D721Med (cell line): Measurements from ENCODE around the gene PDE7B.

ENCODE experiments used
- DNase-seq: peaks from one replicate; pipeline ENCODE4 v3.0.0; 2011; ENCODE audit warnings: low spot score; ENCODE audit not compliant: insufficient read length
- FAIRE-seq: peaks from 2 replicates; lab custom pipeline; 2011; peaks lifted over from hg19 to GRCh38; lab: Jason Lieb, UNC
- CTCF ChIP-seq: IDR thresholded peaks from 2 replicates; pipeline ENCODE4 v1.5.1; 2012; ENCODE audit warnings: mild to moderate bottlenecking, control low read depth; ENCODE audit not compliant: insufficient read depth; ENCODE audit errors: missing control alignments

Gene PDE7B

GRCh38 chr6:136112262-136112661 is 260.8 kb downstream of the PDE7B start:
- no peak for TF ChIP-seq CTCF
- FAIRE-seq: no peak
- DNase-seq: no peak

GRCh38 chr6:136113736-136114173 is 262.3 kb downstream of the PDE7B start:
- TF ChIP-seq CTCF: no peak
- peak; percentile 19 for DNase-seq
- peak; percentile 94 for FAIRE-seq

GRCh38 chr6:136114661-136115060 is 263.2 kb downstream of the PDE7B start:
- no peak for DNase-seq
- no peak for FAIRE-seq
- TF ChIP-seq CTCF: no peak

GRCh38 chr6:136115941-136116340 is 264.4 kb downstream of the PDE7B start:
- no peak for TF ChIP-seq CTCF
- FAIRE-seq: no peak
- DNase-seq: no peak

- FAIRE-seq (no peak), DNase-seq (no peak)
- TF ChIP-seq CTCF: no peak
These were observed 265.6 kb downstream of the PDE7B start for GRCh38 chr6:136117081-136117480.

- FAIRE-seq (no peak), DNase-seq (no peak)
- TF ChIP-seq CTCF: no peak
These were observed 267.3 kb downstream of the PDE7B start for GRCh38 chr6:136118787-136119186.

GRCh38 chr6:136123468-136123867 is 272.0 kb downstream of the PDE7B start:
- no peak for TF ChIP-seq CTCF
- FAIRE-seq (no peak), DNase-seq (no peak)
